TTC549 (cell line): Measurements from ENCODE around the gene WSCD1.

Experiments used
- FAIRE-seq: peaks from 2 replicates; lab custom pipeline; 2012; peaks lifted over from hg19 to GRCh38; lab: Jason Lieb, UNC

WSCD1 gene

DNA sequence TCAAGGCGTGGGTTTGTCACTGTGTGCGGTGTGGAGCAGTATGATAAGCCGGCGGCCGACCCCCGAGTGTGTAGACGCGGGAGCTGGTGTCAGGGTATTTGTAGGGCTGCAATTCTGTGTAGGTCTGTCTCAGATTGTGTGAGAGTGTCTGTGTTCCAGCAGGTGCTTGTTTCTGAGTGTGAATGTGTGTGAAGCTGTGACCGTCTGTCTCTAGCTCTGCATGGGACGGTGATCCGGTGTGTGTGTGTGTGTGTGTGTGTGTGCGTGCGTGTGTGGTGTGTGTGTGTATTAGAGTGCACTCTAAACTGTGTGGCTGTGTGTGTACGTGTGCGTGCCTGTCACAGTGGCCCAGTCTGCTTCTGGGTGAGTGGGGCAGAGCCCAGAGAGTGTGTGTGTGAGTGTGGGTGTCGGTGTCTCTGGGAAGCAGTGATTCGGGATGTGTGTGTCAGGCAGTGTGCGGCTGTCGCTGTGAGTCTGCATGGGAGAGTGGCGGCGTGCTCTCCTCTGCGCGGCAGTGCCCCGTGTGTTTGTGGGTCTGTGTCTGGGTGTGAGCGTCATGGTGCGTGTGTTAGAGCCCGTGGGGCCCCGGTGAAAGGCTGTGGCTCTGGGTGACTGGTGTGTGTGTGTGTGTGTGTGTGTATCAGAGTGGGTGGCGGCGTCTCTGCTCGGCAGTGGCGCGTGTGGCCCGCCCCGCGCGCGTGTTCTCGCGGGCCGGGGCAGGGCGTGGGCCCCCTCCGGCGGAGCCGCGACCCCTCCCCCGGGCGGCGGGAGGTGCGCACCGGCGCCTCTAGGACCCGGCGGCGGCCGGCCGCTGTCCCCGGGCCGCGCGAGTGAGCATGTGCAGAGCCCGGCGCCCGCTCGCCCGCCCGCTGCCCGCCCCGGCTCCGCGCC lies at the start of gene WSCD1:
Gene WSCD1, plus strand, starts transcription at position 841 of the 891 bp plus-strand sequence. CDS start 10,280 bp downstream, outside the sequence.
- FAIRE-seq: no peak

DNA sequence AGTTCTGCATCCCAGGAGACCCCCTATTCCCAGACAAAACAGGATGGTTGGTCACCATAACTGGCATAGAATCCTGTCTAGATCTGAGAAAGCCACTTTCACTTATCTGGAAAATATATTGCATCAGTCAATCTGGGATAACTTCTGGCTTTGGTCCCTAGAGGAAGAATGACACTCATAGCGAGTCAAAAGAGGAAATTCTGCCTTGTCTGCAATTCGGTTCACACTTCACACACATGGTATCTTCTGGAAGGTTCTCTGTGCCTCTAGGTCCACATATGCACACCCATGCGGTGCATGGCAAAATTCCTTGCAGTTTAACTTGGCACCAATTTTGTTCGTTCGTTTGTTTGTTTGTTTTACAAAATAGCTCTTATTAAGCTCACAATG lies 49.2 kb upstream of the WSCD1 start:
- no peak for FAIRE-seq

DNA sequence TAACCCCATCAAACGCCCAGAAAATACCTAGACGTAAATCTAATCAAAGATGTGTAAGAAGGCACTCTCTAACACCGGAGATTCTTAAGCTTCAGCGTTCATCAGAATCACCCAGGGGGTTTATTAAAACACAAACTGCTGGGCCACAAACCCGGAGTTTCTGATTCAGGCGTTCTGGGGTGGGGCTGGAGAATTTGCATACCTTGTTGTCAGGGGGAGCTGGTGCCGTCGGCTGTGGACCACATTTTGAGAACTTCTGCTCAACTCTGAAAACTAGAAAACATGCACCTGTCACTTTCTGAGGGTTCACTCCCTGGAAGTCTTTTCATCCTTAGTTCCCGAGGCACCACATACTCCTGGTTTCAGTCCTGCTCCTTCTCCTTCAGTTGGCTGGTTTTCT lies 48.6 kb upstream of the WSCD1 start:
- FAIRE-seq: no peak

DNA sequence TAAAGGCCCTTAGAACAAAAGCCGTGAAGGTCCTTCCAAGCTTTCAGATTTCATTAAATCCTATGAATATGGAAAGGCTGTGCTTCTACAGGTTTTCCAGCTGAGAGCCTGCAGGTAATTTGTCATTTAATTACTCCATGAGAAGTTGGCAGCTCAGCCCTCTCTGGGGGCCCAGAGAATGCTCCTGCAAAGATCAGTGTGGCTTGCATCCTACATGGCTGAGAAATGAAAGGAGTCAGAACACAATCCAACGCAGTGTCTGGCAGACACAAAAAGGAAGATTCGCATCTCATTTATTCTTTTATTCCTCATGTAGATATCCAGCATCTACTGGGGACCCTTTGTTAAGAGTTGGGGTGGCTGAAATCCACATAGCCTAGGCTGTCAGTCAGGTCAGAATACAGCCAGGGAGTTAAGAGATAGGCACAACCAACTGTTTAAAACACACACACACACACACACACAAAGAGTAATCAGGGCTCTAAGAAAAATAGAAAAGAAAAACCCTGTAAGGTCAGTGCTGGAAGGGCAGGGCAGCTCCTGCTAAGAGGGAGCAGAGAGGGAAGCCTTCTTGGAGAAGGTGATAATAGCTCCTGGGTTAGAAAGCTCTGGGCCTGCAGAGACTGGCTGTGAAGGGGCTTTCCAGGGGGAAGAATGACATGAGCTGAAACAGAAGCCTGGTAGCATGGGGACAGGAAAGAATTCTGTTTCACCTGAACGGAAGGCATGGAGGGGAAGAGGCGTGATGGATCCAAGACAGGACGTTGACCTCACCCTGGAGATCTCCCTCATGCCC lies 46.9 kb upstream of the WSCD1 start:
- FAIRE-seq: no peak

DNA sequence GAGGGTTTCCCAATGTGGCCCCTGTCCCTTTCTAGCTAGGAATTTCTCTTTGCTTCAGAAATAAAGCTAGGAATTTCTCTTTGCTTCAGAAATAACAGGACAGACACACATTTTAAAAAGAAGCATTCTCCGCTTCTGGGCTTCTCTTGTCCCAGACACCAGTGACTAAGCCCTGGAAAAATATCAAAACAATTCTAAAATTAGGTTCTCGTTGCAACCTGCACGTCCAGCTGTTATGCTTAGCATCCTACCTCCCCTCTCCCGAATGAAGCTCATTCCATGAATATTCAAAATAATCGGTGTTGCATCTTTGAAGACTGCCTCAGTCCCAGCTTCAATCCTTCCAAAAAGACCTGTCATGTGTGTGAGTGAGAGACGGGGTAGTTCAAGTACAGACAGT lies 45.6 kb upstream of the WSCD1 start:
- no peak for FAIRE-seq

DNA sequence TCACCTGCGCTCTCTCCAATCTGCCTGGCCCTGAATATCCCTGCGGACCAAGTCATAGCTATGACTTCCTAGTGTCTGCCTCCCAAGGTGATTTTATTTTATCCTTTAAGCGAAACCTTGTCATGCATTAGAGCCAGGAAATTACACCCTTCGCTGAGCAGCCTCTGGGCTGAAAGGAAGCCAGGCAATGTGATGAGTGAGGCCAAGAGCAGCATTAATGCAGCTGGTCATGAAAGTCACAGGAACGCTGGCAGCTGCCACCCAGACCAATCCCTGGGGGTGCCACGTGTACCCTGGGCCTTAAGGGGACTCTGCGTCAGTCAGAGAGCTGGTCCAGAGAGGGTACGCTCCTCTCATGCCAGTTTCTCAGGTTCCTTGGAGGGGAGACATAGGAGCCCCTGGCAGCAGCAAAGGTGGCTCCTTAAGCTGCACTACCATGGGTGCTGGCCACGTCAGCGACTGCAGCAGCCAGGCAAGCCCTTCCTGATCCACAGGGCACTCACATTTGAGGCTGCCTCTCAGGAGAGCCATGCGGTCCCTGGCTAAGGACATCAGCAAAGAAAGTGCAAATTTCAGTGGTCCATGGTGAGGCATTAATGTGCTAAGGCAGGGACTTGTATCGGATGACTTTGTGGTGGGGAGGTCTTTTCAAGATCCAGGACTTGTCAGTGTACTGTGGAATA lies 42.7 kb upstream of the WSCD1 start:
- no peak for FAIRE-seq

DNA sequence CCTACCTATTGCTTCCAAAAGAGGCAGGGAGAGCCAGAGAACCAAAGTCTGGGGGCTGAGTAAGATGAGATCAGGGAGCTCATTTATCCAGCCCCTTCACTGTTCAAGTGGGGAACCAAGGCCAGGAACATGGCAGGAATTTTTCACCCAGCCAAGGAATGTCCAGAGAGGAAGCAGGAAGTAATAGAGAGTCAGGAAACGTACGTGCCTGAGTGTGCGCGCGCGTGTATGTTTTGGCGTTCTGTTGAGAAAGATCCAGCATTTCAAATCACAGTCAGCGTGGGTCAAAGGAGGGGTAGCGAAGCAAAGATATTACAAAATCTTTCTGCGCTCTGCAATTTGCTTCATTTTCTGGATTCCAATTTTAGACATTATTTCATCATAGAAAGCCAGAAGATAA lies 41.9 kb upstream of the WSCD1 start:
- no peak for FAIRE-seq

DNA sequence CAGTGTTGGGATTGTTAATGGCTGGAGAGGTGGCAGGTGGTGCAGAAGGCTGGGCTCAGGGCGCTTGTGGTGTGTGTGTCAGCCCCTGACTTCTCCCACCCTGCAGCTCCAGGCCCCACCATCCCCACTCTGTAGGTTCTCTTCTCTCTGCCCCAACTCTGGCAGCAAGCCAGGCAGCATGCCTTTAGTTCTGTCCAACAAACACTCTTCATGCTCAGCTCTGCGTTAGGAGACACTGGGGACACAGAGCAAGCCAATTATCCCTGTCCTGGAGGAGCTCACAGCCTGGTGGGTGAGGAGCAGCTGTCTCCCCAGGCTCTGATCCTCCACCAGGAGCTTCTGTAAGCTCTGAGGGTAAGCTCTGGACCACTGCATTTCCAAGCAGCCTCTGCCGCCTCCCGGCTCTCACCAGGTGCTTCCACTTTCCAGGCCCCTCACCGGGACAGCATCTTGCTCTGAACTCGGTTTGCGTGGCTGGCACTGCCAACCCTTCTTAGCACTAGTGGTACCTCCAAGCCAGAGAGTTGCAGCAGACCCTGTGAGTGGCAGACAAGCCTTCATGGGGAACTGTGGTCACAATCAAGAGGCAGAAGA lies 34.3 kb upstream of the WSCD1 start:
- no peak for FAIRE-seq

DNA sequence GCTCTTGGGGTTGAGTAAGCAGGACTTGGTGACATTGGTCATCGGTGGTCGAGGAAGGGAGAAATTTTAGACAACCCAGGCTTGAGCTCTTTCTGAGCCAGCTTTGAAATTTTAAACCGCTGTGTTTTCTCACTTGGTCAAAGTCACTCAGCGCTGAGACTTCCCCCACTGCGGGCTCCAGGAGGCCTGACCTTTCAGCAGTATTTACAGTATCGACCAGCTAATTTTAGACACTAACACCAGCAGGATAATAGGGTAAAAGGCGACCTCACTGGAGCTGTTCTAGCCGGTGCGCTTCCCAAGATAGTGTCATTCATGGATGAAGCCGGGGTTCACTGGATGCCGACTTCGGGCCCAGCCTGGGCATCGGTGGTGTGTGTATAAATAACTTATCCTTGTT lies 29.7 kb upstream of the WSCD1 start:
- no peak for FAIRE-seq

DNA sequence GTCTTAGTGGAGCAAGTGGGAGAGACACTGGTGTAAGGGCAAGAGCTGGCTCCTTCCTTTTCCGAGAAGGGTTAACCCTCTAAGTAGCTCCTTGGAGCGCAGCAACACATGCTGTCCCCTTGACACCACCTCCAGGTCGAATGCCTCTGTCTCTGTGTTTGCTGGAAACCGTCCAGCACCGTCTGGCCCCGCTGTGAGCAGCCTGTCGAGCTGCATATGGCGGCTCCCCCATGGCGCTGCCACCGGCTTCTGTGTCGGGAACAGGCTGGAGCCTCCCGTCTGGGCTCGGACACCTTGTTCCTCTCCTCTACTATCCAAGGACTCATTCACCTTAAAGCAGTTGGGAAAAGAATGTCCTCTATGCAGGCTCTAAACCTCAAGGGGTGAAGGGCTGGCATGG lies 28.9 kb upstream of the WSCD1 start:
- FAIRE-seq: no peak

DNA sequence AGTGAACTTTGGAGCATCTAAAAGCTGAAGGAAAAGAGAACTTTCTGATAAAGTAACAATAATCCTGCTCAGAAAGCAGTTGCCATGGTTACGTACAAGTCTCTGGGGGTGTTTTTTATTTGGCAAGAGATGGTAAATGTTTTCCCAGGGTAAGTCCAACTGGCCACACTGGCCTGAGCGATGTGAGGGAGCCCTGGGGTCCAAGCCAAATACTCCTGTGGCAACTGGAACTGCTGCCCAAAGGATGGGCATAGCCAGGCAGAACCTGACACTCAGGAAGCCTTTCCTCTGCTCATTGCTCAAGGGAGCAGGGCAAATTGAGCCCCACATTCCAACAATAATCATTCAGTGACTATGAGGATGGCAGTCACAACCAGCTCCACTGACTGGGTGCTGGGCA lies 26.8 kb upstream of the WSCD1 start:
- FAIRE-seq: no peak

DNA sequence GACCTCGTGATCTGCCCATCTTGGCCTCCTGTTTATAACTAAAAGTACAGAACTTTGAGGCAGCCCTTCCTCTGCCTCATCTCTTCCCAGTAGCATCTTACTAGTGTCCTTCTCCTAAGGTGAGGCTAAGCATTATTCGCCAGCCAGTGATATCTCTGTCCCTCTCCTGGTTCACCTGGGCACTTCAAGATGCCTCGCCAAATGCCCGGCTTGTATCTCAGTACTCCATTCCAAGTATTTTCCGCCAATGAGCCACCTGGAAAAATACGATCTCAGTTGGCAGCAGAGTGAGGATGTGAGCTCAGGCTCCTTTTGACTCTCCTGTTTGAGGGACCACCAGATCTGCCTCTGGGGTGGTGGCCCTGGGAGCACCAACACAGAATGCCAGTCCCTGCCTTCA lies 25.9 kb upstream of the WSCD1 start:
- FAIRE-seq: no peak

DNA sequence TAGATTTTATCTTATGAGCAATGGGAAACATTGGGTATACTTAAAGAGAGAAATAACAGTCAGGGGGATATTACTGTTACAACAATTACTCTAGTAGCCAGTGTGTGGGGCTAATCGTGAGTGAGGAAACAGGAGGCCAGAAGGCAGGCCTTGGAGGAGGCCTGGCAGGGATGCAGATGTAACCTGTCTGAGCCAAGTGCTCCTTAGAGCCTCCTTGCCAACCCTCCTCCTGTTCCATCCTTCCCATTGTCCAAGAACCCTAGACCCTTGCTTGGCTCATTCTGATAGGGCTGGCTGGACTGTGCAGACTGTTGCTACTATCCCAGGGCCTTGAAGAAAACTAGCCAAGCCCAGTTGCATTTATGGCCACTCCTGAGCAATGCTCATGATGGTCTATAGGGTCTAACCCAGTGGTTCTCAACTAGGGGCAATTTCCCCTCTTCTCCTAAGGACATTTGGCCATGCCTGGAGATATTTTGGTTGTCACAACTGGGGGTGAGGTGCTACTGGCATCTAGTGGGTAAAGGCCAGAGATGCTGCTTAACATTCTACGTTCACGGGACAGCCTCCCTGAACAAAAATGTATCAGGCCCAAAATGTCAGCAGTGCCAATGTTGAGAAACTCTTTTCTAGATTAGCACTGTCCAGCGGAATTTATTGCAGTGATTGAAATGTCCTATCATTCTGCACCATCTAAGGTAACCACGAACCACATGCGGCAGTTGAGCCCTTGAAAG lies 24.4 kb upstream of the WSCD1 start:
- FAIRE-seq: no peak

DNA sequence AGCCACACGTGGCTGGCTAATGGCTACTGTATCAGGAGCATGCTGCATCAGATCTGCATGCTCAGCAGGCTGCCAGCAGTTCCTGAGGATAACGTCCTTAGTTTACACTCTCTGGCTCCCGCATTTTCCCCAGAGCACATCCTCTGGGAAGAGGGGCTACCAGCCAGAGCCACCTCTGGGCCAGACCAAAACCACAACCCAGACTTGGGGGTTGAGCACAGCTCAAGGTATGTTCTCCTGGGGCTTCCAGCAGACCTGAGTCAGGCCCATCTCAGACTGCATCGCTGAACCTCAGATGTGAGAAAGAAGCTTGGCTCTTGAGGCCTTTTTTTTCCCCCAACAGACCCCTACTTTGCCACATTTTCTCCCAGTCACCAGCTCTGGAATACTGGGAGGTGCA lies 23.7 kb upstream of the WSCD1 start:
- FAIRE-seq: no peak

DNA sequence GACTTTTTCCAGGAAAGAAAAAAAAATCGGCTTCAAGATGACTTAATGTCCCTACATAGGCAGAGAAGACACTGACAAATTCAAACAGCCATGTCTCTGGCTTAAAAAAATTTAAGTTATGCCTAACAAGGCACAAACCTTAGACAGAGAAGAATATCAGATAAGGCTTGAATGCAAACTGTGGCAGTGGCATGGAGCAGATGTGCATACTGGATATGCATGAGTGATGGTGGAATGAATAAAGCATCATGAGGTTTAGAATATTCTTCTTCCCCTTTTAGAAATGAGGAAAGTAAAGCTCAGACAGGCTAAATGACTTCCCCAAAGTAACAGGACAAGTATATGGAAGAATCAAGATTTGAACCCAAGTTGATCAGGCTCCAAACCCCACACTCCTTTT lies 23.2 kb upstream of the WSCD1 start:
- FAIRE-seq: no peak

DNA sequence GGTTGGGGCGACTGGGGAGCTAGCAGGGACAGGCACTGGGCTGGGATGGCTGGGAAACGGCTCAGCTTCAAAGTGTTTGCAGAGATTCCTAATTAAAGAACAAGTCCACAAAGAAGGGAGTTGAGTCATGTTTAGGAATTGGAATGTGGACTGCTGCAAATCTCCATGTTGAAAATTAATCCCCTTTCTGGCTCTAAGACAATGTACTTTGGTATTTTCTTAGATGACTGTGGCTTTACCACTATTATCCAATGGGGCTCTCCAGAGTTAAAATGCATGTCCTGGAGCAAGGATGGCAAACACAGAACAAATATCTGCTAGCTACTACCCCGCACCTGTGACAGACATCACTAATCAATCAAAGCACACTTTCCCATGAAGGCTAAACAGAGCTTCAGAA lies 22.2 kb upstream of the WSCD1 start:
- FAIRE-seq: no peak

DNA sequence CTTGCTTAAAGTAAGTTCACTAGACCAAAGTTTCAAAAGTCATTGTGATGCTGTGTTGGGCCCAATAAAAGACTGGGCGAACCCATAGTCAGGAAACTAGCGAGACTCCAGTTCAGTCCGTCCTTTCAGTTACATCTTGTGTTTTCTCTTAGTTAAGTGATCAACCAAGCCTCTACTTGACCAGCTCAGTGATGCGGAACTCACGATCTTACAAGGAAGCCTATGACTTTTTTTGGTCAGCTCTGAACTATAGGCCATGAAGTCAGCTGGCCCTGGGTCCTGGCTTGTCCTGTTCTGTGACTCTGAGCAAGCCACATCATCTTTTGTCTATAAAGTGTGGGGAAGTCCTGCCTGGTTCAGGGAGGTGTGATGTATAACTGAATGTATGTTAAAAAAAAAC lies 21.7 kb upstream of the WSCD1 start:
- FAIRE-seq: no peak

DNA sequence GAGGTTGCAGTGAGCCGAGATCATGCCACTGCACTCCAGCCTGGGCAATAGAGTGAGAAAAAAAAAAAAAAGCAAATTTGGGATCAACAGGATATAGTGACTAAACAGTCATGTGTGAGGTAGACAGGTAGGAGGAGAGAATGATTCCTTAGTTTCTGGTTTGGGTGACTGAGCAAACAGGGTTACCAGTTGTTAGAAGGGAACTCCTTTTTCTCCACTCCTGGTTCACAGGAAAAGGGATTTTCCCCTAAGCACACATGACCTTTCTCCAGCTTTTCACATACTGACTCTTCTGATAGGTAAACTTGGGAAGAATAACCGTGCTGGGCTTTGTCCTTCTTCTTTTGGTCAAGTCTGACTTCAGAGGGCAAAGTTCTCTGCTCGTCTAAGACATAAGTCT lies 17.3 kb upstream of the WSCD1 start:
- FAIRE-seq: no peak

DNA sequence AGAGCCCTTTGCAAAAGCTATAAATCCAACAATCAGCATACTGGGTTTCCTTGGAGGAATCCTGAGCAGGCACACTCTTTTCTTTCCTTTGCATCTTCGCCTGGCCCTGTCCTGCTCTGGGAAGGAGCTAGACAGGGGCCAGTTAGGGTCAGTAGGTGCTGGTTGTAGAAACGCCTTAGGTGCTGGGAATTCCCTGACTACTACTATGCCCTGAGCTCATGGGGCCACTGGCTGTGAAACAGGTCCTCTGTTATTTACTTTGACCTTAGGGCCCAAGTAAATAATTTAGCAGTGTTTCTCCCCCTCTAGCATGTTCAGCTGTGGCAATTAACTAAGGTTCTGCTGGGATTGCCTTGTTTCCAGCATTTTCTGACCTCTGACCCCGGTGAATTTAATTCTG lies 15.8 kb upstream of the WSCD1 start:
- FAIRE-seq: no peak

DNA sequence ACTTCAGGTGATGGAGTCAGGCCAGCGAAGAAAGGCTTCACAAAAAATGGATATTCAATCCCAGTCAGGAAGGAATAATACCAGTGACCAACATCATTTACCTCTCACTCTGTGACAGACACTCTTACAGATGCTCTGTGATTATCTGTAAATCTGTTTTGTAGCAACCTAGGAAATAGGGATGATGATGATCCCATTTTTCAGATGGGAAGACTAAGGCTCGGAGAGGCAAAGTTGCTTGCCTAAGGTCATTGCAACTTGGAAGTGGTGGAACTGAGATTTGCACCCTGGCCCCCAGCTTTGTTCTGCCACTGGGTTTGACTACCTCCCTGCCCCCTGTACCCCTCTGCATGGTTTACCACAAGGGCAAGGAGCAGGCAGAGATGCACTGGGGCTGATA lies 14.1 kb upstream of the WSCD1 start:
- no peak for FAIRE-seq

DNA sequence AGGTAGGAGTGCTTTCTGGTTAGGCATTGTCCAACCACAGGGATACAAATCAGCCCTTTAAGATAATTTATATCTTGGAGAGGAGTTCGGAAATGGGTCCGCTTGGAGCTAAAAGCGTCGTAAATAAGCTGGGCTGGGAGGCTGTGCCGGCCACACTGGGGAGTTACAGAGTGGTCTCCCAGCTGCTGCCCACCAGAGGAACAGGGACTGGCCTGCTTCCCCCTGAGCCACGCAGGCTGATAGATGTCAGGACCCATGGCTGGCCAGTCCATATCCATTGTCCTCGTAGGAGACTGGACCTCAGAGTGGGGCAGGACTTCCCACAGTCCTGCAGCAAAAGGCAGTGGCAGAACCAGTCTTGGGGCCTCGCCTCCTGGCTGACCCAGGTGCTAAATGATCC lies 12.6 kb upstream of the WSCD1 start:
- FAIRE-seq: no peak

DNA sequence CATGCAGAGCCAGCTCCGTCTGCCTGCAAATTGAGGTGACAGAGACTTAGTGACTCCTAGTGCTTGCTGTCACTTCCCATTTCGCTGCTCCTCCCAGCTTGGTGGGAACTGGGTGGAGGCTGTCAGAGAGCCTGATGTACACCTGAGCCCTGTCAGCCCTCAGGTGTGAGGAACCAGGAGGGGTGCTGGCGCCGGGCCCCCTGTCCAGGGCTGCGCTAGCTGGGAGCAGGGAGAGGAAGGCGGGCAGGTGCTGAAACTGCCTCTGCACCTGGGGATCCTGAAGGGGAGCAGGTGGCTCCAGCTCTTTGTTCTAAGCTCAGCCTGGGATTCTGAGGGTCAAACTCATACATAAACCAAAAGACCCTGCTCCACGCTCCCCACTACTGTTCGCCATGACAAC lies 10.8 kb upstream of the WSCD1 start:
- no peak for FAIRE-seq
